Choroid plexus epithelial cell (primary cell): Measurements from ENCODE around the gene GNG12.
A peak's percentile ranks its signal among the peaks of the same experiment; 100 is the strongest.

Experiments
- DNase-seq: peaks from one replicate; pipeline ENCODE4 v3.0.0-alpha.2; 2010; ENCODE audit warnings: low read depth
- H3K4me3 ChIP-seq: 2 replicates; pipeline ENCODE4 v1.5.1; 2011; ENCODE audit warnings: low read depth, mild to moderate bottlenecking, control low read depth, low read length, moderate library complexity
- TF ChIP-seq, protein P1 (sequence below): conservative IDR thresholded peaks from 2 replicates; pipeline ENCODE4 v1.5.1; 2011; ENCODE audit warnings: low read depth, mild to moderate bottlenecking, control low read depth, inconsistent platforms, low read length, moderate library complexity

The GNG12 gene

DNA sequence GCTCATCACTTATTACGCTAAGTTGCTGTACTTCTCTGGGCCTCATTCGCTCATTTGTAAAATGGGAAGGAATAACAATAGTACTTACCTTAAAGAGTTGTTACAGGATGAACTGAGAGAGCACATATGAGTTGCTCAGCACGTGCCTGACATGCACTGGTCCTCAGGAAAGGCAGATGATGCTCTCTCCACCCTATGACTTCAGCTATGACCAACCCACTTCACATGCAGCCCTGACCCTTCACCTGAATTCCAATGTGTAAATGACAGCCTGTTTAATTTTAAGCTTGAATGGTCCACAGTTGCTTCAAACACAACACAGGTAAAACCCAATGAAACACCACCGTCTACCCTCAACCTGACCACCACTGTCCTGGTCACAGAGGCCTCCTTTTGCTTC, 115.4 kb downstream of the GNG12 start:
- peak; percentile 51 for DNase-seq
- H3K4me3 ChIP-seq = no peak overlapping the region
- TF ChIP-seq, protein P1, sequence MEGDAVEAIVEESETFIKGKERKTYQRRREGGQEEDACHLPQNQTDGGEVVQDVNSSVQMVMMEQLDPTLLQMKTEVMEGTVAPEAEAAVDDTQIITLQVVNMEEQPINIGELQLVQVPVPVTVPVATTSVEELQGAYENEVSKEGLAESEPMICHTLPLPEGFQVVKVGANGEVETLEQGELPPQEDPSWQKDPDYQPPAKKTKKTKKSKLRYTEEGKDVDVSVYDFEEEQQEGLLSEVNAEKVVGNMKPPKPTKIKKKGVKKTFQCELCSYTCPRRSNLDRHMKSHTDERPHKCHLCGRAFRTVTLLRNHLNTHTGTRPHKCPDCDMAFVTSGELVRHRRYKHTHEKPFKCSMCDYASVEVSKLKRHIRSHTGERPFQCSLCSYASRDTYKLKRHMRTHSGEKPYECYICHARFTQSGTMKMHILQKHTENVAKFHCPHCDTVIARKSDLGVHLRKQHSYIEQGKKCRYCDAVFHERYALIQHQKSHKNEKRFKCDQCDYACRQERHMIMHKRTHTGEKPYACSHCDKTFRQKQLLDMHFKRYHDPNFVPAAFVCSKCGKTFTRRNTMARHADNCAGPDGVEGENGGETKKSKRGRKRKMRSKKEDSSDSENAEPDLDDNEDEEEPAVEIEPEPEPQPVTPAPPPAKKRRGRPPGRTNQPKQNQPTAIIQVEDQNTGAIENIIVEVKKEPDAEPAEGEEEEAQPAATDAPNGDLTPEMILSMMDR = no peak

DNA sequence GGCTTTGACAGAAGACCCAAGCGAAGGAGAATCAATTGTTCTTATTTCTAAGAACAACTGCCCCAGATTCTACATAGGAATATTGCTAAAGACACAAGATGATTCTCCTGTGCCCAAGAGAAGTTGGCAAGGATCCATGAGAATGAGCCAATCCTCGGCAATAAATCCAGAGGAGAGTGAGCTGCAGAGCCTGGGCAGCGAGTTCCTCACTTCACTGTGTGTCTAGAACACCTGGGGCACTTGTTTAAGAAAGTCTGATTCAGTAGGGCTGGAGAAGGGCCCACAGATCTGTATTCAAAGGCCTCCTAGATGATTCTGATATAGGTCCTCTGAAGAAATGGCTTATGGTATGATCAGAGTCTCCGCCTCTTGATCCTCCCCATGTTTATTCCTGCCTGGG, 116.5 kb downstream of the GNG12 start:
- DNase-seq = peak; percentile 55
- H3K4me3 ChIP-seq = no peak overlapping the region
- TF ChIP-seq, protein P1 = no peak

DNA sequence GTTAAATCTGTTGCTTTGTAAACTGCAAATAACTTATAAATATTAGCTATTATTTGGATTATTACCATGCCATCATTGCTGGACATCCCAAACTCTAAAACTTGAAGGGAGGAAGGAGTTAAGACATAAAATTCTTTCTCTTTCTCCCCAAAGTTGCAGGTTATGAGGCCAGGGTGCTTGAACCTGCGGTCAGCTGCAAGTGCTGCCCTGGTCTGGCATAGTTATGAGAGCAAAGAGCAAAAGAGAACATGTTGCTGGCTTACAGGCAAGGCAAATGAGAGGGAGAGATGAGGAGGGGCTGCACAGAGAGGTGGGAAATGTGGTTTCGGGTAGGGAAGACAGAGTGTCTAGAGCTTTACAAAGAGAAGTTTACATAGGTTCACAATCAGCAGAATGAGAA, 117.4 kb downstream of the GNG12 start:
- no peak for DNase-seq
- TF ChIP-seq, protein P1 = no peak
- no peak overlapping the region for H3K4me3 ChIP-seq

DNA sequence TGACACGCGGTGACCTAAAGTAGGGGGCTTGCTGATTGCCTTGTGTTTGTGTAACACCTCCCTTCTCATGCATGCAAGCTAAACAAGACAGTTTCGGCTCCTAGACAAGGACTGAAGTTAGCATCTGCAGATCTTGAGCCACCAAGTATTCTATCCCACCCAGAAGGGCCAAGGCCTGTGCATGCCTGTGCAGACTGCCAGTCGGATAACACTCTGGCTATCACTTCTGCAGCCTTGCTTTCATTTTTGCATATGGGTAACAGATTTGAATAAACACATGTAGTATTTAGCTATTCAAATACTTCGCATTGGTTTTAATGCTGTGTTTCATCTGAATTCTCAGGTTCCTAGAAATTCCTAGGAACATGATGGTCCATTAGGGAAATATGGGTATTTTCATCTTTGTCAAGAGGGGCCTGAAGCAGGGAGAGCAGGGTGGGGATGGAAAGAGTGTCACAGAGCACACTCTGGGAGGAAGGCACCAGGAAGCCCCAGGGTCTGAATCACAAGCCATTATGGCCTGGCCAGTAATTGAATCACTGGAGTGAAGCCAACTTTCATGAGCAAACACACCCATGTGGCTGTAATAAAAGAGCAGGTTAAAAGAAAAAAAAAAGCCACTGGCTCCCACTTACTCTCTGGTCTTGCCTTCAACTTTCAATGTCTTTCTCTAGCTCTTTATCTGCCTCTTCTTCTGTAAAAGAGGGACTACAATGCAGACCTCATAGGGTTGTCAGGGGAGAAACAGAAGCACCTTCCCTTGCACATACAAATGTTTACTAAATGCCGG, 120.0 kb downstream of the GNG12 start:
- TF ChIP-seq, protein P1 = no peak
- DNase-seq = peak; percentile 78

DNA sequence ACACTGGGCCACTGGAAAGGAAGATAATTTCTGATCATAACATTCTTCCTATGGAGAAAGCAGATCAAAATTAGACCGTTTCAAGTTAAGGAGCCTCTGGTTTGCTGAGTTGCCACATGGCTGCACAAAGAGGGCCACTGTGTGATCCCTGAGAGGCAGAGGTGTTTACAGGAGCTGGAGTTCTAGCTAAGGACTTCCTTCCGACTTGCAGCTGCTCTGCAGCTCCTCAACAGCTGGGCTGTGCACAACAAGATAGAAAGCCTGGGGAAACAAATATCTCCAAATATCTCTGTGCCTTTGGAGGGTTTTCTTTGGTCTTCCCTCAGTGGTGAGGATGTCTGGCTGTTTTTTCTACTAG, 121.4 kb downstream of the GNG12 start:
- DNase-seq = no peak
- no peak overlapping the region for H3K4me3 ChIP-seq
- TF ChIP-seq, protein P1 = no peak

More for the DNA sequence above, 120.0 kb downstream of the GNG12 start:
- H3K4me3 ChIP-seq = no peak overlapping the region

DNA sequence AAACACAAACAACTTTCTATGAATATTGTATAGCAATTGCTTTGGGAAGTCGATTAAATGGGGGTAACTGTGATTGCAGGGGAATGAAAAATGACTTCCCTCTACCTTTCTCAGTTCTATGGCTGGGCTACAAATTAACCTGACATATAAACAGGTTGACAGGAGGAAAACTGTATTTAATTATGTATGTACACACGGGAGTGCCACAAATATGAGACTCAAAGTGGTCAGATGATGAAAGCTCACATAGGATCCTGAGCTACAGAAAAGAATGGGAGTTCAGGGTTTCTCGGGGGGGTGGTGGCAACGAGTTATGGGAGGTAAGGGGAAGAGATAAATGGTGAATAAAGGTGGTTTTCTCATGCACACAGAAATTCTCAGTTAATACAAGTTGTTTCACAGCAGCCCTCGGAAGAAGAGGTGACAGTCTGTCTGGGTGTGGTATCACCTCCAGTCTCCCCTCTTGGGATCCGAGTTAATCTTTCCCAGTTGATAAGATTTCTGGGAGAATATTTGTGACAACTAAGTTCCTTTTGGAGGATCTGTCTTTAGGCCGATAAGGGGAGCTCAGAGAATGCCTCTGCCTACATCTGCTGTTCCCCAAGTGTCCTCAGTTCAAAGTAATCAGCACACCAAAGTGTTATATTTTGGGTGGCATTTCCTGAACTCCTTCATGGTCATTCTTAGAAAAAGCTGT, 122.0 kb downstream of the GNG12 start:
- no peak overlapping the region for H3K4me3 ChIP-seq
- TF ChIP-seq, protein P1 = no peak

More for the DNA sequence above, 122.0 kb downstream of the GNG12 start:
- DNase-seq = no peak
